ENCODE data around the gene FANCL.

Gene FANCL

GRCh38 chr2:58109481-58109880, 131.6 kb downstream of the FANCL start:
- Histone ChIP-seq H3K4me1 (ENCODE audit: low read length) (peaks cover 28% of the 10 kb centered on the region), H3K27me3 (ENCODE audit: low read depth, low read length) (no peaks in the 10 kb centered on the region), H3K79me2 (ENCODE audit: low read length) (no peaks in the 10 kb centered on the region), H3K4me2 (ENCODE audit: low read length) (no peak overlapping the region), H3K9me3 (ENCODE audit: insufficient read depth, low read length) (no peaks in the 10 kb centered on the region), H4K20me1 (ENCODE audit: insufficient read depth, low read length) (no peaks in the 10 kb centered on the region), H3K27ac (ENCODE audit: low read length) (no peak overlapping the region), H3K4me3 (ENCODE audit: low read length) (no peak overlapping the region), H3K9ac (ENCODE audit: low read length) (no peak overlapping the region), H2AFZ (ENCODE audit: low read depth, low read length) (no peak overlapping the region), H3K36me3 (replicated peaks; ENCODE audit: low read depth, low read length) (peaks cover 11% of the 10 kb centered on the region)
- TF ChIP-seq CTCF (IDR thresholded peaks at IDR 0.05; ENCODE audit: low read depth, low read length) (no peak), EZH2phosphoT487 (IDR thresholded peaks at IDR 0.05; ENCODE audit: low read depth) (no peak)
